D721Med (cell line): ENCODE data around the gene CKAP5.
"Not testable (repeated sequence)": the region's sequence is repeated elsewhere in the genome, so short reads cannot be mapped to it uniquely, and the experiment has no call there.

Experiments
- DNase-seq: peaks from one replicate; pipeline ENCODE4 v3.0.0; 2011; ENCODE audit warnings: low spot score; ENCODE audit not compliant: insufficient read length
- FAIRE-seq: peaks from 2 replicates; lab custom pipeline; 2011; peaks lifted over from hg19 to GRCh38; lab: Jason Lieb, UNC
- TF ChIP-seq, protein P1 (sequence below): IDR thresholded peaks from 2 replicates; pipeline ENCODE4 v1.5.1; 2012; ENCODE audit warnings: mild to moderate bottlenecking, control low read depth; ENCODE audit not compliant: insufficient read depth; ENCODE audit errors: missing control alignments

CKAP5 gene

GRCh38 chr11:46712874-46713576 is 133.1 kb downstream of the CKAP5 start:
- TF ChIP-seq, protein P1, sequence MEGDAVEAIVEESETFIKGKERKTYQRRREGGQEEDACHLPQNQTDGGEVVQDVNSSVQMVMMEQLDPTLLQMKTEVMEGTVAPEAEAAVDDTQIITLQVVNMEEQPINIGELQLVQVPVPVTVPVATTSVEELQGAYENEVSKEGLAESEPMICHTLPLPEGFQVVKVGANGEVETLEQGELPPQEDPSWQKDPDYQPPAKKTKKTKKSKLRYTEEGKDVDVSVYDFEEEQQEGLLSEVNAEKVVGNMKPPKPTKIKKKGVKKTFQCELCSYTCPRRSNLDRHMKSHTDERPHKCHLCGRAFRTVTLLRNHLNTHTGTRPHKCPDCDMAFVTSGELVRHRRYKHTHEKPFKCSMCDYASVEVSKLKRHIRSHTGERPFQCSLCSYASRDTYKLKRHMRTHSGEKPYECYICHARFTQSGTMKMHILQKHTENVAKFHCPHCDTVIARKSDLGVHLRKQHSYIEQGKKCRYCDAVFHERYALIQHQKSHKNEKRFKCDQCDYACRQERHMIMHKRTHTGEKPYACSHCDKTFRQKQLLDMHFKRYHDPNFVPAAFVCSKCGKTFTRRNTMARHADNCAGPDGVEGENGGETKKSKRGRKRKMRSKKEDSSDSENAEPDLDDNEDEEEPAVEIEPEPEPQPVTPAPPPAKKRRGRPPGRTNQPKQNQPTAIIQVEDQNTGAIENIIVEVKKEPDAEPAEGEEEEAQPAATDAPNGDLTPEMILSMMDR, result no peak
- FAIRE-seq, result no peak
- no peak for DNase-seq

DNA sequence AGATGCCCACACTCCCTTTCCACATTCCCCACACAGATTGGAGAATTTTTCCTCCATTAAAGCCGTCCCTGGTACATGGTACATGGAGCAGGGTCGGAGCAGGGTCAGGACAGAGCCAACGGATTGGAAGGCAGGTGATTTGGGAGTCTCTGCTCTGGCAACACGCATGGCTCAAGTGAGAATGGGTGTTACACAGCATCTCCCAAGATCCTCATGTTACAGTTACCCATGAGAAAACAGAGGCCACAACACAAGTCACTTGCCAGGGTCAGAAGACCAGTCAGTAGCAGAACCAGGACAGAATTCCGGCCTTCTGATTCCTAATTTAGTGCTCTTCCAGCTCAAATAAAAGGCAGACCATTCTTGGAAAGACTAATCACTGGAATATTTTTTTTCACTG is 134.8 kb downstream of the CKAP5 start:
- no peak for FAIRE-seq
- no peak for DNase-seq
- TF ChIP-seq, protein P1, result no peak

DNA sequence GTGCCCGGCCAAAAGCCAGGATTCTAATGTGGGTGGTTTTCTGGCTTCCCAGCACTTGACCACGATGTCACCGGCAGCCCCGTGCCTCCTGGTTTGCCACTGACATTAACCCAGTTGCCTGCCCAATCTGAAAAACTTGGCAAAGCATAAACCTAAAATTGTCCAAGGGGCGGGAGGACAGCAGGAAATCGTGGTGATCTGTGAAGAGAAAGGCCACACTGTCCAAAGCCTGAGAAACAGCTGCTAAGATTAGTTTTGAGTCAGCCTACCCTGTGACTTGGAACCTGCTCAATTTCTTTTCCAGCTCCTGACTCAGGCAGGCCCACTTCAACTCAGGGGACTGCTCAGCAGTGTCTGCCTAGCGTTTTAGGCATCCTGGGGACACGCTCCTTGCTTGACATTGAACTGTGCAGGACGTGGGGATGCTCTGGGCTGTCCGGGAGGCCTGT is 135.2 kb downstream of the CKAP5 start:
- TF ChIP-seq, protein P1, result no peak
- FAIRE-seq (no peak), DNase-seq (no peak)

DNA sequence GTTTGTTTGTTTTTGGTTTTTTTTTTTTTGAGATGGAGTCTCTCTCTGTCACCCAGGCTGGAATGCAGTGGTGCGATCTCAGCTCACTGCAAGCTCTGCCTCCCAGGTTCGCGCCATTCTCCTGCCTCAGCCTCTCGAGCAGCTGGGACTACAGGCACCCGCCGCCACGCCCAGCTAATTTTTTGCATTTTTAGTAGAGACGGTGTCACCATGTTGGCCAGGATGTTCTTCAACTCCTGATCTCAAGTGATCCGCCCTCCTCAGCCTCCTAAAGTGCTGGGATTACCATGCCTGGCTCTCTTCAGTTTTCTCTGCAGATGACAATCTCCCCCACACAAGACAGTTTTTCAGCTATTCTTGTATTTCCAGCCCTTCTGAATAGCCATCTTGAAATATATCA is 136.7 kb downstream of the CKAP5 start:
- not testable (repeated sequence) for FAIRE-seq, DNase-seq

GRCh38 chr11:46706886-46707285 is 139.2 kb downstream of the CKAP5 start:
- DNase-seq (no peak), FAIRE-seq (no peak)
- TF ChIP-seq, protein P1, result no peak

DNA sequence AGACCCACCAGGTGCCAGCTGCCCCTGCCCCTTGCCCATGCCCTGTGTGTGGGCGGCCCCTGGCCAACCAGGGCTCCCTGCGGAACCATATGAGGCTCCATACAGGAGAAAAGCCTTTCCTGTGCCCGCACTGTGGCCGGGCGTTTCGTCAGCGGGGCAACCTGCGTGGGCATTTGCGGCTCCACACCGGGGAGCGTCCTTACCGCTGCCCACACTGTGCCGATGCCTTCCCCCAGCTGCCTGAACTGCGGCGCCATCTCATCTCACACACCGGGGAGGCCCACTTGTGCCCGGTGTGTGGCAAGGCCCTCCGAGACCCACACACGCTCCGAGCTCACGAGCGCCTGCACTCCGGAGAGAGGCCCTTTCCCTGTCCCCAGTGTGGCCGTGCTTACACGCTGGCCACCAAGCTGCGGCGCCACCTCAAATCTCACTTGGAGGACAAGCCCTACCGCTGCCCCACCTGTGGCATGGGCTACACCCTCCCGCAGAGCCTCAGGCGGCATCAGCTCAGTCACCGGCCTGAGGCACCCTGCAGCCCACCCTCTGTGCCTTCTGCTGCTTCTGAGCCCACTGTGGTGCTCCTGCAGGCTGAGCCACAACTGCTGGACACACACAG is 140.9 kb downstream of the CKAP5 start:
- TF ChIP-seq, protein P1, result no peak
- FAIRE-seq (no peak), DNase-seq (no peak)

DNA sequence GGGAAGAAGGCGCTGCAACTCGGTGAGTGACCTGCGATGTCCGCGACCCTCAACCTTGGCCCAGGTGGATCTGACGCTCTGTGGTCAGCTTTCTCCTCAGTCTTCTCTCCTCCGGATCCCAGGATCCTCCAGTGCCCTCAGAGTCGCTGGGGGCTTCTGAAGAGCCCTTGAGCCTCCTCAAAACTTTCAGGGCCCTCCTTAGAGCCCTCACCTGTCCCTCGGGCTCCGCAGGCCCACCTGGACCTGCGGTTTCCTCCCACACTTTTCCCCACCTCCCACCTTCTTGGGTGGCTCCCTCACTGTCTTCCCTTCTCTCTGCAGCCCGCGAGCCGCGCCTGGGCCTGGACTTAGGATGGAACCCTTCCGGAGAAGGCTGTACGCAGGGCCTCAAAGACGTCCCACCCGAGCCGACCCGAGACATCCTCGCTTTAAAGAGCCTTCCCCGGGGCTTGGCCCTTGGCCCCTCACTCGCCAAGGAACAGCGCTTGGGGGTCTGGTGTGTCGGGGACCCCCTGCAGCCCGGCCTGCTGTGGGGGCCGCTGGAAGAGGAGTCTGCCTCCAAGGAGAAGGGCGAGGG is 144.9 kb downstream of the CKAP5 start:
- FAIRE-seq (no peak), DNase-seq (no peak)
- TF ChIP-seq, protein P1, result no peak
